C4-2B (cell line): Measurements from ENCODE around the gene RAP1GAP.

ENCODE experiments used
- ZFX ChIP-seq: fragments of 450-650 bp; IDR thresholded peaks from 2 replicates; pipeline ENCODE4 v1.6.1; 2017
- TF ChIP-seq, protein P1 (sequence below): fragments of 450-650 bp; conservative IDR thresholded peaks from 2 replicates; pipeline ENCODE4 v1.5.1; 2017; ENCODE audit warnings: mild to moderate bottlenecking

DNA sequence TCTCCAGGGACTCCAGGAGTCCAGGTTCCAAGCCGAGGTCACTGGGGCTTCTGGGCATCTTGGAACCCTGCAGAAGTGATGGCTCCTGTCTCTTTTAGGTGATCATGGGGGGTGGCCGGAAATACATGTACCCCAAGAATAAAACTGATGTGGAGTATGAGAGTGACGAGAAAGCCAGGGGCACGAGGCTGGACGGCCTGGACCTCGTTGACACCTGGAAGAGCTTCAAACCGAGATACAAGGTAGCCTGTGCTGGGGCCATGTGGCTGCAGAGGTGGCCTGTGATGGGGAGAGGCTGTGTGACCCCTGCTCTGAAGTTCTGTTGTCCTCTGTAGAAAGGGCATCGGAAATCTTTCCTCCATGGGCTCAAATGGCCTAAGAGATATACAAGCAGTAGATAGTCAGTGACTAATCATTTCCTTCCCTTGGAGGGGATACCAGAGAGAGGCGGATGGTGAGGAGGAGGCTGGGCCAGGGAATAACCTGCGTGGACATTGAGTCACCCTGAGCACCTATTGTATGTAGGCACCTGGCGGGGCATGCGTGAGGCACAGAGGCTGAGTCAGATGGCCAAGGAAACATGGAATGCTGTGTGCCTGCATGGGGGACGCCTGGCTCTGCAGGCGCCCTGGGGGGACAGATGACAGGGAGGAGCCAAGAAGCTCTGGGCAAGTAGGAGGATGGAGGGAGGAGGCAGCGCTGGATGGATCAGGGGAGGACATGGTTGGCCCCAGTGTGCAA lies 101.0 kb downstream of the RAP1GAP start:
- TF ChIP-seq, protein P1, sequence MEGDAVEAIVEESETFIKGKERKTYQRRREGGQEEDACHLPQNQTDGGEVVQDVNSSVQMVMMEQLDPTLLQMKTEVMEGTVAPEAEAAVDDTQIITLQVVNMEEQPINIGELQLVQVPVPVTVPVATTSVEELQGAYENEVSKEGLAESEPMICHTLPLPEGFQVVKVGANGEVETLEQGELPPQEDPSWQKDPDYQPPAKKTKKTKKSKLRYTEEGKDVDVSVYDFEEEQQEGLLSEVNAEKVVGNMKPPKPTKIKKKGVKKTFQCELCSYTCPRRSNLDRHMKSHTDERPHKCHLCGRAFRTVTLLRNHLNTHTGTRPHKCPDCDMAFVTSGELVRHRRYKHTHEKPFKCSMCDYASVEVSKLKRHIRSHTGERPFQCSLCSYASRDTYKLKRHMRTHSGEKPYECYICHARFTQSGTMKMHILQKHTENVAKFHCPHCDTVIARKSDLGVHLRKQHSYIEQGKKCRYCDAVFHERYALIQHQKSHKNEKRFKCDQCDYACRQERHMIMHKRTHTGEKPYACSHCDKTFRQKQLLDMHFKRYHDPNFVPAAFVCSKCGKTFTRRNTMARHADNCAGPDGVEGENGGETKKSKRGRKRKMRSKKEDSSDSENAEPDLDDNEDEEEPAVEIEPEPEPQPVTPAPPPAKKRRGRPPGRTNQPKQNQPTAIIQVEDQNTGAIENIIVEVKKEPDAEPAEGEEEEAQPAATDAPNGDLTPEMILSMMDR, result no peak
- TF ChIP-seq ZFX, result no peak
